ENCODE data around the gene FAM135A.

GRCh38 chr6:70421509-70421908 lies 8.2 kb downstream of the FAM135A start:
- TF ChIP-seq CTCF (IDR thresholded peaks at IDR 0.05), result no peak
- TF ChIP-seq EZH2 (IDR thresholded peaks at IDR 0.05; ENCODE audit: borderline replicate concordance, insufficient read depth, low read depth, low read length, poor library complexity, severe bottlenecking), result no peak

Measured in B cell (primary cell).